Measurements from ENCODE around the gene PROS1.
"Not testable (repeated sequence)": the region's sequence is repeated elsewhere in the genome, so short reads cannot be mapped to it uniquely, and the experiment has no call there.

Gene PROS1

GRCh38 chr3:93861017-93861416, 112.7 kb downstream of the PROS1 start:
- DNase-seq, result no peak

DNA sequence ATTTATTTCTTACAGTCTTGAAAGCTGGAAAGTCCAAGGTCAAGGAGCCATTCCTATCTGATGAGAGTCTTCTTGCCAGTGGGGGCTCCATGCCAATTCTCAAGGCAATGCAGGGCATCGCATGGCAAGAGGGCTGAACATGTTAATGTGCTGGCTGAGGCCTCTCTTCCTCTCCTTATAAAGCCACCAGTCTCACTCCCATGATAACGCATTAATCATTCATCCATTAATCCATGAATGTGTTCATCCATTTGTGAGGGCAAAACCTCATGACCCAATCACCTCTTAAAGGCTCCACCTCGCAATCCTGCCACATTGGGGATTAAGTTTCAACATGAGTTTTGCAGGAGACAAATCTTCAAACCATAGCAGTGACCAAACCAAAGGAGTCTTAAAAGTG, 118.3 kb downstream of the PROS1 start:
- DNase-seq, result no peak

DNA sequence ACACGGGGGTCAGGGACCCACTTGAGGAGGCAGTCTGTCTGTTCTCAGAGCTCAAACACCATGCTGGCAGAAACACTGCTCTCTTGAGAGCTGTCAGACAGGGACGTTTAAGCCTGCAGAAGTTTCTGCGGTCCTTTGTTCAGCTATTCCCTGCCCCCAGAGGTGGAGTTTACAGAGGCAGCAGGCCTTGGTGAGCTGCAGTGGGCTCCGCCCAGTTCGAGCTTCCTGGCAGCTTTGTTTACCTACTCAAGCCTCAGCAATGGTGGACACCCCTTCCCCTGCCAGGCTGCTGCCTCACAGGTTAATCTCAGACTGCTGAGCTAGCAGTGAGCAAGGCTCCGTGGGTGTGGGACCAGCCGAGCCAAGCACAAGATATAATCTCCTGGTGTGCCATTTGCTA, 121.5 kb downstream of the PROS1 start:
- not testable (repeated sequence) for DNase-seq

DNA sequence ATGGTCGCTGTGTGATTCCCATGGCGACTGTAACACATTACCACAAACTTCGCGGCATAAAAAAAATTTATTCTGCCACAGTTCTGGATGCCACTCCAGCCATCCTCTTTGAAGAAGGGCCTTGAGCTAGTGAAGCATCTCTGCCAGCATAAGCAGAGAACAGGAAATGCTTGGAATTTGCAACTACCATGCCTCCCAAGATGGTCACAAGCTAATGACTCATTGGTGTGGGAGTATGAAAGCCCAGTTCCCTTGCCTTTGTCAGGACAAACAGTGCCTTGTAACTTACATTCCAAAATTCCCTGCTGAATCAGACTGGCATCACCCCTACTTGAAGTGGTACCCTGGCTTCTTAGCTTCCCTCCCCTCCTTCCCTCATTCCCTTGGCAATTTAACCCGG, 129.7 kb downstream of the PROS1 start:
- no peak for DNase-seq

- DNase-seq, result not testable (repeated sequence)
Observed at GRCh38 chr3:93839193-93839592, 134.5 kb downstream of the PROS1 start.
